ENCODE measurements around the gene CAPN5. TPM values are rescaled to one million over a fixed set of nuclear protein-coding genes. Genes with fewer than 3 reads are reported as not detected.

The CAPN5 gene
- total and polyA plus RNA-seq, 2 of the 13 experiments (the other 11 are each of a cell fraction or from before 2014, with no cell fraction given): 0.27 to 1.2 TPM

DNA sequence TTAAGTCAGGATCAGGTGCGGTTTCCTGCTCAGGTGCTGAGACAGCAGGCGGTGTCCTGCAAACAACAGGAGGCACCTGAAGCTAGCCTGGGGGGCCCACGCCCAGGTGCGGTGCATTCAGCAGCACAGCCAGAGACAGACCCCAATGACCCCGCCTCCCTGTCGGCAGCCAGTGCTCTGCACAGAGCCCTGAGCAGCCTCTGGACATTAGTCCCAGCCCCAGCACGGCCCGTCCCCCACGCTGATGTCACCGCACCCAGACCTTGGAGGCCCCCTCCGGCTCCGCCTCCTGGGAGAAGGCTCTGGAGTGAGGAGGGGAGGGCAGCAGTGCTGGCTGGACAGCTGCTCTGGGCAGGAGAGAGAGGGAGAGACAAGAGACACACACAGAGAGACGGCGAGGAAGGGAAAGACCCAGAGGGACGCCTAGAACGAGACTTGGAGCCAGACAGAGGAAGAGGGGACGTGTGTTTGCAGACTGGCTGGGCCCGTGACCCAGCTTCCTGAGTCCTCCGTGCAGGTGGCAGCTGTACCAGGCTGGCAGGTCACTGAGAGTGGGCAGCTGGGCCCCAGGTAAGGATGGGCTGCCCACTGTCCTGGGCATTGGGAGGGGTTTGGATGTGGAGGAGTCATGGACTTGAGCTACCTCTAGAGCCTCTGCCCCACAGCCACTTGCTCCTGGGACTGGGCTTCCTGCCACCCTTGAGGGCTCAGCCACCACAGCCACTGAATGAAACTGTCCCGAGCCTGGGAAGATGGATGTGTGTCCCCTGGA is 61.3 kb downstream of the CAPN5 start, which contains the start of gene MYO7A:
TSS of gene MYO7A (plus strand) at position 327 of the 772 bp plus-strand sequence. CDS start 2,389 bp downstream, outside the sequence.
- DNase-seq (ENCODE audit: low spot score) (peak; percentile 89), ATAC-seq (peak; percentile 88), FAIRE-seq (peak; percentile 82)
- peak within 1 kb of the TSS; percentile 100 for H3K4me2 ChIP-seq (ENCODE audit: low read depth, low read length)
- ChIA-PET CTCF (ENCODE audit: low intra/inter-chr PET ratio, low total read pairs) (interaction anchor here (1.3 to 5.0 kb wide), 6 partner anchors 15 to 420 kb away, joined by 3 to 150 read pairs (median 6); no protein-coding TSS in a partner anchor), POLR2A (interaction anchor here (1.2 to 3.1 kb wide), 6 partner anchors 9 to 60 kb away, joined by 3 to 12 read pairs (median 9); no protein-coding TSS in a partner anchor)
- BruUV-seq (replicated peaks): TSS peak; percentile 85
- in situ Hi-C loops (cut with HindIII; ENCODE audit: extremely low pct_ligation_motif_present, low pct_unique_long_range_greater_than_20kb) (loop anchor here (5.0 kb wide), 1 partner anchor 59 kb away; no protein-coding TSS in a partner anchor), intact Hi-C loops (cut with micrococcal nuclease; ENCODE audit: unreplicated experiment) (loop anchor here (1.0 to 2.0 kb wide), 3 partner anchors 17 to 421 kb away; no protein-coding TSS in a partner anchor)
- H3K79me2 ChIP-seq (ENCODE audit: insufficient read depth, low read length): no peaks in the 10 kb centered on the region
- H3K9me3 ChIP-seq (ENCODE audit: low read length): no peaks in the 10 kb centered on the region
- H2AFZ ChIP-seq (ENCODE audit: low read length): peak within 1 kb of the TSS; percentile 46
- WGBS (ENCODE audit: low lambda C conversion rate): 1% methylated on average over 12 of the region's 20 CpGs
- peaks cover 57% of the 10 kb centered on the region for H3K4me1 ChIP-seq (ENCODE audit: insufficient read depth, low read length)
- H4K20me1 ChIP-seq (ENCODE audit: insufficient read depth, low read length): no peaks in the 10 kb centered on the region
- peak within 1 kb of the TSS; percentile 66 for H3K9ac ChIP-seq (ENCODE audit: insufficient read depth, low read depth, low read length)
- H3K4me3 ChIP-seq (replicated peaks in 1 of 3; ENCODE audit: insufficient read depth in 1 of 3, low read depth in 2 of 3, low read length in 3 of 3): peak within 1 kb of the TSS; percentile 53 to 80 (median 54)
- H3K27ac ChIP-seq (ENCODE audit: extremely low read length, insufficient read depth, low read length): peak within 1 kb of the TSS; percentile 14
- H3K36me3 ChIP-seq (replicated peaks in 1 of 2; ENCODE audit: control insufficient read depth in 1 of 2, insufficient read depth in 2 of 2, low read length in 2 of 2): no peaks in the 10 kb centered on the region
- peaks cover 0 to 13% of the 10 kb centered on the region in 2 experiments; a peak in 1 of 5 replicates for H3K27me3 ChIP-seq (ENCODE audit: control insufficient read depth in 1 of 2, insufficient read depth in 2 of 2, low read length in 2 of 2)
- TF ChIP-seq, protein P1, sequence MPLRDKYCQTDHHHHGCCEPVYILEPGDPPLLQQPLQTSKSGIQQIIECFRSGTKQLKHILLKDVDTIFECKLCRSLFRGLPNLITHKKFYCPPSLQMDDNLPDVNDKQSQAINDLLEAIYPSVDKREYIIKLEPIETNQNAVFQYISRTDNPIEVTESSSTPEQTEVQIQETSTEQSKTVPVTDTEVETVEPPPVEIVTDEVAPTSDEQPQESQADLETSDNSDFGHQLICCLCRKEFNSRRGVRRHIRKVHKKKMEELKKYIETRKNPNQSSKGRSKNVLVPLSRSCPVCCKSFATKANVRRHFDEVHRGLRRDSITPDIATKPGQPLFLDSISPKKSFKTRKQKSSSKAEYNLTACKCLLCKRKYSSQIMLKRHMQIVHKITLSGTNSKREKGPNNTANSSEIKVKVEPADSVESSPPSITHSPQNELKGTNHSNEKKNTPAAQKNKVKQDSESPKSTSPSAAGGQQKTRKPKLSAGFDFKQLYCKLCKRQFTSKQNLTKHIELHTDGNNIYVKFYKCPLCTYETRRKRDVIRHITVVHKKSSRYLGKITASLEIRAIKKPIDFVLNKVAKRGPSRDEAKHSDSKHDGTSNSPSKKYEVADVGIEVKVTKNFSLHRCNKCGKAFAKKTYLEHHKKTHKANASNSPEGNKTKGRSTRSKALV (CRISPR knock-in tag; IDR thresholded peaks at IDR 0.05): no peak
- TF ChIP-seq CEBPG (CRISPR knock-in tag; IDR thresholded peaks at IDR 0.05): no peak; the same call in 1 of the 2 replicates
- no peak for TF ChIP-seq CHCHD3 (CRISPR knock-in tag; IDR thresholded peaks at IDR 0.05)
- TF ChIP-seq, protein P2, sequence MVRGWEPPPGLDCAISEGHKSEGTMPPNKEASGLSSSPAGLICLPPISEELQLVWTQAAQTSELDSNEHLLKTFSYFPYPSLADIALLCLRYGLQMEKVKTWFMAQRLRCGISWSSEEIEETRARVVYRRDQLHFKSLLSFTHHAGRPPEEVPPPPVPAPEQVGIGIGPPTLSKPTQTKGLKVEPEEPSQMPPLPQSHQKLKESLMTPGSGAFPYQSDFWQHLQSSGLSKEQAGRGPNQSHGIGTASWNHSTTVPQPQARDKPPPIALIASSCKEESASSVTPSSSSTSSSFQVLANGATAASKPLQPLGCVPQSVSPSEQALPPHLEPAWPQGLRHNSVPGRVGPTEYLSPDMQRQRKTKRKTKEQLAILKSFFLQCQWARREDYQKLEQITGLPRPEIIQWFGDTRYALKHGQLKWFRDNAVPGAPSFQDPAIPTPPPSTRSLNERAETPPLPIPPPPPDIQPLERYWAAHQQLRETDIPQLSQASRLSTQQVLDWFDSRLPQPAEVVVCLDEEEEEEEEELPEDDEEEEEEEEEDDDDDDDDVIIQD (CRISPR knock-in tag; IDR thresholded peaks at IDR 0.05; ENCODE audit: low read depth): peak; percentile 92; the same call in 1 of the 2 replicates
- no peak for TF ChIP-seq DMAP1 (CRISPR knock-in tag; IDR thresholded peaks at IDR 0.05)
- TF ChIP-seq ZNF883 (CRISPR knock-in tag; IDR thresholded peaks at IDR 0.05; ENCODE audit: not compliant biosample characterization): peak; percentile 80
- TF ChIP-seq ZSCAN20 (CRISPR knock-in tag; IDR thresholded peaks at IDR 0.05; ENCODE audit: borderline replicate concordance): no peak
- TF ChIP-seq ZKSCAN8 (CRISPR knock-in tag; IDR thresholded peaks at IDR 0.05; ENCODE audit: borderline replicate concordance): no peak
- no peak for TF ChIP-seq JDP2 (CRISPR knock-in tag; IDR thresholded peaks at IDR 0.05; ENCODE audit: borderline replicate concordance)
- TF ChIP-seq, protein P3, sequence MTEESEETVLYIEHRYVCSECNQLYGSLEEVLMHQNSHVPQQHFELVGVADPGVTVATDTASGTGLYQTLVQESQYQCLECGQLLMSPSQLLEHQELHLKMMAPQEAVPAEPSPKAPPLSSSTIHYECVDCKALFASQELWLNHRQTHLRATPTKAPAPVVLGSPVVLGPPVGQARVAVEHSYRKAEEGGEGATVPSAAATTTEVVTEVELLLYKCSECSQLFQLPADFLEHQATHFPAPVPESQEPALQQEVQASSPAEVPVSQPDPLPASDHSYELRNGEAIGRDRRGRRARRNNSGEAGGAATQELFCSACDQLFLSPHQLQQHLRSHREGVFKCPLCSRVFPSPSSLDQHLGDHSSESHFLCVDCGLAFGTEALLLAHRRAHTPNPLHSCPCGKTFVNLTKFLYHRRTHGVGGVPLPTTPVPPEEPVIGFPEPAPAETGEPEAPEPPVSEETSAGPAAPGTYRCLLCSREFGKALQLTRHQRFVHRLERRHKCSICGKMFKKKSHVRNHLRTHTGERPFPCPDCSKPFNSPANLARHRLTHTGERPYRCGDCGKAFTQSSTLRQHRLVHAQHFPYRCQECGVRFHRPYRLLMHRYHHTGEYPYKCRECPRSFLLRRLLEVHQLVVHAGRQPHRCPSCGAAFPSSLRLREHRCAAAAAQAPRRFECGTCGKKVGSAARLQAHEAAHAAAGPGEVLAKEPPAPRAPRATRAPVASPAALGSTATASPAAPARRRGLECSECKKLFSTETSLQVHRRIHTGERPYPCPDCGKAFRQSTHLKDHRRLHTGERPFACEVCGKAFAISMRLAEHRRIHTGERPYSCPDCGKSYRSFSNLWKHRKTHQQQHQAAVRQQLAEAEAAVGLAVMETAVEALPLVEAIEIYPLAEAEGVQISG (CRISPR knock-in tag; IDR thresholded peaks at IDR 0.05): peak; percentile 38; the same call in 1 of the 2 replicates
- TF ChIP-seq, protein P4, sequence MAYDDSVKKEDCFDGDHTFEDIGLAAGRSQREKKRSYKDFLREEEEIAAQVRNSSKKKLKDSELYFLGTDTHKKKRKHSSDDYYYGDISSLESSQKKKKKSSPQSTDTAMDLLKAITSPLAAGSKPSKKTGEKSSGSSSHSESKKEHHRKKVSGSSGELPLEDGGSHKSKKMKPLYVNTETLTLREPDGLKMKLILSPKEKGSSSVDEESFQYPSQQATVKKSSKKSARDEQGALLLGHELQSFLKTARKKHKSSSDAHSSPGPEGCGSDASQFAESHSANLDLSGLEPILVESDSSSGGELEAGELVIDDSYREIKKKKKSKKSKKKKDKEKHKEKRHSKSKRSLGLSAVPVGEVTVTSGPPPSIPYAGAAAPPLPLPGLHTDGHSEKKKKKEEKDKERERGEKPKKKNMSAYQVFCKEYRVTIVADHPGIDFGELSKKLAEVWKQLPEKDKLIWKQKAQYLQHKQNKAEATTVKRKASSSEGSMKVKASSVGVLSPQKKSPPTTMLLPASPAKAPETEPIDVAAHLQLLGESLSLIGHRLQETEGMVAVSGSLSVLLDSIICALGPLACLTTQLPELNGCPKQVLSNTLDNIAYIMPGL (CRISPR knock-in tag; IDR thresholded peaks at IDR 0.05; ENCODE audit: borderline replicate concordance in 1 of 2, low read depth in 1 of 2): 0 out of 4 replicates have a peak, but pooled peaks of 1 of the 2 experiments have one; percentile 22

Measured in HepG2 (cell line).